Lower leg skin (tissue), 3 donors: ENCODE results near the gene ZNF316.
"Not testable (repeated sequence)": the region's sequence is repeated elsewhere in the genome, so short reads cannot be mapped to it uniquely, and the experiment has no call there.

Source experiments
- POLR2A ChIP-seq, 2 donors: fragments of 450-650 bp; IDR thresholded peaks; one replicate each; pipeline ENCODE4 v1.6.1; 2016 to 2017; ENCODE audit warnings: antibody characterized with exemption in 2 of 2, mild to moderate bottlenecking in 1 of 2, moderate library complexity in 1 of 2
- TF ChIP-seq, protein P1 (sequence below), 3 donors: fragments of 450-650 bp; IDR thresholded peaks; one replicate each; pipeline ENCODE4 v1.5.1; 2016; ENCODE audit warnings: antibody characterized with exemption in 3 of 3, mild to moderate bottlenecking in 3 of 3, moderate library complexity in 2 of 3

DNA sequence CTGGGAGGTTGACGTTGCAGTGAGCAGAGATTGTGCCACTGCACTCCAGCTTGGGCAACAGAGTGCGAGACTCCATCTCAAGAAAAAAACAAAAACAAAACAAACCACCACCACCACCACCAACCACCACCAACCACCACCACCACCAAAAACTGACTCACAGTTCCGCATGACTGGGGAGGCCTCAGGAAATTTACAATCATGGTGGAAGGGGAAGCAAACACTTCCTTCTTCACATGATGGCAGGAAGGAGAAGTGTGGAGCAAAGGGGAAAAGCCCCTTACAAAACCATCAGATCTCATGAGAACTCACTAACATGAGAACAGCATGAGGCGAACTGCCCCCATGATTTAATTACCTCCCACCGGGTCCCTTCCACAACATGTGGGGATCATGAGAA lies 2.1 kb upstream of the ZNF316 start:
- TF ChIP-seq, protein P1, sequence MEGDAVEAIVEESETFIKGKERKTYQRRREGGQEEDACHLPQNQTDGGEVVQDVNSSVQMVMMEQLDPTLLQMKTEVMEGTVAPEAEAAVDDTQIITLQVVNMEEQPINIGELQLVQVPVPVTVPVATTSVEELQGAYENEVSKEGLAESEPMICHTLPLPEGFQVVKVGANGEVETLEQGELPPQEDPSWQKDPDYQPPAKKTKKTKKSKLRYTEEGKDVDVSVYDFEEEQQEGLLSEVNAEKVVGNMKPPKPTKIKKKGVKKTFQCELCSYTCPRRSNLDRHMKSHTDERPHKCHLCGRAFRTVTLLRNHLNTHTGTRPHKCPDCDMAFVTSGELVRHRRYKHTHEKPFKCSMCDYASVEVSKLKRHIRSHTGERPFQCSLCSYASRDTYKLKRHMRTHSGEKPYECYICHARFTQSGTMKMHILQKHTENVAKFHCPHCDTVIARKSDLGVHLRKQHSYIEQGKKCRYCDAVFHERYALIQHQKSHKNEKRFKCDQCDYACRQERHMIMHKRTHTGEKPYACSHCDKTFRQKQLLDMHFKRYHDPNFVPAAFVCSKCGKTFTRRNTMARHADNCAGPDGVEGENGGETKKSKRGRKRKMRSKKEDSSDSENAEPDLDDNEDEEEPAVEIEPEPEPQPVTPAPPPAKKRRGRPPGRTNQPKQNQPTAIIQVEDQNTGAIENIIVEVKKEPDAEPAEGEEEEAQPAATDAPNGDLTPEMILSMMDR (IDR thresholded peaks at IDR 0.05), result not testable (repeated sequence)
- TF ChIP-seq POLR2A (IDR thresholded peaks at IDR 0.05), result not testable (repeated sequence)
